Endothelial cell of hepatic sinusoid (primary cell): Measurements from ENCODE around the gene UBXN2A.
"Not testable (repeated sequence)": the region's sequence is repeated elsewhere in the genome, so short reads cannot be mapped to it uniquely, and the experiment has no call there.

ENCODE experiments used
- in situ Hi-C: cut with HindIII; loops from 2 replicates; pipeline ENCODE4 v1.10.0; 2017; ENCODE audit warnings: low sequenced_read_pairs

Gene UBXN2A

DNA sequence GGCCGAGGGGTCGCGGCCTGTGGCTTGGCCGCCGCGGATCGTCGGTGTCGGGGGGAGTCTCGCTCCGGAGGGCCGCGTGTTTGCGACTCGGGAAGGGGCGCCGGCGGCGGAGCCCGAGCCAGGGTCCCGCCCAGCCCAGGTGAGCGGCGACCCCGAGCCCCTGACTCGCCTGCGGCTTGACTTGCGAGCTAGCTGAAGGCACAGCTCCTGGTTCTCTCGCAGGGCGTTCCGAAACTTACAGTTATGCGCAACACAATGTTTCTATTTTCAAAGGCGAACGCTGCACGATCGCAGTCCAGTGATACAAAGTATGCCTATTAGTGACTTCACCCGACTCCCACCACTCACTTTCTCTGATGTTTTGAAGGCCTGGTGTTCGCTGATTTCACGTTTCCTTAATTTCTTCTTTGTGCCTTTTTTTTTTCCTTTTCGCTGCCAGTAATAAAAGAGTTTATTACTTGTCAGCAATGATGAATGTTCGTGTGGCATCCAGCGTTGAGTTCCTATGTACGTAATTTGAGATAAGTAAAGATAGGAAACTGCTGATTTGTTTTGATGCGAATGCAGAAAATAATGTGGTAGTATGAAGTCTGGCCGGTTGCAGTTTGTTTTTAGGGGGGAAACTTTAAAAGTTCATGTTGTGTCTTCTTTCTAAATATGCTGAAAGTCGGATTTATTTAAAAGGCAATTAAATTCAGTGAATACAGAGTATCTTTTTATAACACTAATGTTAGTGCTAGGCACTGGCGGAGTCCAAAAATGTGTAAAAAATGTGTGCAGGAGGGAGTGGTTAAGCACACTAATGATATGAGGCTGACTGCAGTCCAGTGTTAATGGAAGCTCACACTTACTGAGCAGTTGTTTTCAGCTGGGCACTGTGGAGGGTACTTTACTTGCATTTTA is 706 bp downstream of the UBXN2A start:
- in situ Hi-C loops: no loop called here

DNA sequence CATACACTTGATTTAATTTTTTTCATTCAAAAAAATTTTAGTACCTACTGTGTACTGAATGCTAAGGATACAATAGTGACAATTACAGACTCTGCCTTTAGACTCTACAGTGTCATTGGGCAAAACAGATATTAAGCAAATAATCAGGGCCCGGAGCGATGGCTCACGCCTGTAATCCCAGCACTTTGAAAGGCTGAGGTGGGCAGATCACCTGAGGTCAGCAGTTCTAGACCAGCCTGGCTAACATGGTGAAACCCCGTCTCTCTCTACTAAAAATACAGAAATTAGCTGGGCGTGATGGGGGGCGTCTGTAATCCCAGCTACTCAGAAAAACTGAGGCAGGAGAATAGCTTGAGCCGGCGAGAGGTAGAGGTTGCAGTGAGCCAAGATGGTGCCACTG is 1.4 kb downstream of the UBXN2A start:
- in situ Hi-C loops: no loop called here

DNA sequence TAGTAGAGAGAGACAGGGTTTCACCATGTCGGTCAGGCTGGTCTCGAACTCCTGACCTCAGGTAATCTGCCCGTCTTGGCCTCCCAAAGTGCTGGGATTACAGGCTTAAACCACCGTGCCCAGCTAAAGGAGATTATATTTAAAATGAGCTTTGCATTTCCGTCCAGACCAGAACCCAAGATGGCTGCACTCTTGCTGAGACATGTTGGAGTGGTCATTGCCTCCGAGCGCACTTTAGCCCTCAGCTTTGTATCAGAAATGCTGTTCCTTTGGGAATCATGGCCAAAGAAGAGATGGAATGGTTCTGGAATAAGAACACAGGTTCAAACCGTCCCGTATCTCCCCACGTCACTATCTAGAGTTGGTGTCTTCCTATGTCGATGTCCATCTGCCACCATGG is 3.4 kb downstream of the UBXN2A start:
- in situ Hi-C loops: no loop called here

DNA sequence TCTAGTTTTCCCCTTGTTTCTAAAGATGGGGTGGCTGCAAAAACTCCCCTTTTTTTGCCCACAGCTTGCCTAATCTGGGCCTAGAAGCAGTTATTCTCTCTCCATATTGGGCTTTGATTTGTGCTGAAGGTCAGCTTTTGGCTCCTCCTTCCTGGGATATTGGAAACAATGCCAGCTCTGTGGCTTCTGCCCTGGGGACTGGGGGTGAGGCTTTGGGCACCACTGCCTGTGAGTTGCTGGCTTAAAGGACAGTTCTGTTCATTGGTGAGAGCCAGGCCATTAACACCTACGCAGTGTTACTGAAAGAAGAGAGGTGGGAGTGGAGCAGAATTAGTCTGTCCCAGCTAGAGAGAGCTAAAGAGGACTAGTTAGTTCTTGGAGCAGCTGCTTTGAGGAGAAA is 4.3 kb downstream of the UBXN2A start:
- in situ Hi-C loops: no loop called here

DNA sequence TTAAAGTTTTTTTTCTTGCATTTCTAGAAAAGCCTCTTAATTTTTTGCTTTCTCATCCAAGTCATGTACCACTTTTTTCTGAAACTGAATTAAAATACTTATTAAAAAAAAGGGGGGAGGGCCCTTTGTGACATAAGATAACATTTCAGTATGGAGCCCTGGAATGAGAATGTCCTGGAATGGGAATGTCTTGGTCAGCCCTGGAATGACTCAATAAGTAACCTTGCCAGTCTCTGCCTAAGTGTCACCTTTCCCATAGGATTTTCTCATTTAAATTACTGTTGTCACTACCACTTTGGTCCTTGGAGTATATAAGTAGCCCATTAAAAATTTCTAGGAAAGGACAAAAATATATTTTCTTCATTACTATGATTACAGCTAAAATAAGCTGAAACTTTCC is 4.7 kb downstream of the UBXN2A start:
- in situ Hi-C loops: no loop called here

DNA sequence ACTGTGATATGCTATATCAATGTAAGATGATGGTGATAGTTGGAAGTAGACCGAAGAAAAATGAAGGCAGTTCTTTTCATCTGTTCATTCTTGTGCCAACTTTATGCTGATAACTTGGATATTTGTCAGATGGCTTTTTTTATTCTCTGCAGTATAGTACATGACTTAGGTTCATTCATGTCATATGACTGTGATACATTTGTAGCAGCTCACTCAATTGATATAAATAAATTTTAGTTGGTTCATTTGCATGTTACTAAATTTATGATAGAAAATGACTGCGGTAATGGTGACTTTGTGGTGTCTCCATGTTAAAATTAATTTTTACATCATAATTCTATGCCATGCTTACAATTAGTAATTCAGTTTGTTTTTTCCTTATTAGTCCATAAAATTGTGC is 7.1 kb downstream of the UBXN2A start:
- in situ Hi-C loops: no loop called here

DNA sequence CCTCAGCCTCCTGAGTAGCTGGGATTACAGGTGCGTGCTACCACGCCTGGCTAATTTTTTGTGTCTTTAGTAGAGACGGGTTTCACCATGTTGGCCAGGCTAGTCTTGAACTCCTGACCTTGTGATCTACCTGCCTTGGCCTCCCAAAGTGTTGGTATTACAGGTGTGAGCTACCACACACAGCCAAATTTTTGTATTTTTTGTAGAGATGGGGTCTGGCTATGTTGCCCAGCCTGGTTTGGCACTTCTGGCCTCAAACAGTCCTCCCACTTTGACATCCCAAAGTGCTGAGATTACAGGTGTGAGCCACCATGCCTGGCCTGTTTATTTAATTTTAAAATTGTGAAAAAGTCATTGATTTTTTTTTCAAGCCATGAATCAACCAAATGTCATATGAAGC is 12.3 kb downstream of the UBXN2A start:
- in situ Hi-C loops: not testable (repeated sequence)

DNA sequence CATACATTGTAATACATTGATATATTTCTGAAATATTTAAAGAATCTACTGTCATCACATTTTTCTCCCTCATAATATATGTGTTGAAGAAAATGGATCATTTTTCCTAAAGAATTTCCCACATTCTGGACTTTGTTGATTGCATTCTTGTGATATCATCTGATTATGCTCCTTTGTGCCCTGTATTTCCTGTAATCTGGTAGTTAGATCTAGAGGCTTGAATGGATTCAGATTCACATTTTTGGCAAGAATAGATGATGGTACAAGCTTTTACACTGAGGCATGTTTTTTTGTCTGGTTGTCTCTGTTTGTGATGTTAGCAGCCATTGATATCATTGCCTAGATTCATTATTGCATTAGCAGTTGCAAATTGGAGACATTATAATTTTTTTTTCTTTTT is 13.4 kb downstream of the UBXN2A start:
- in situ Hi-C loops: no loop called here

DNA sequence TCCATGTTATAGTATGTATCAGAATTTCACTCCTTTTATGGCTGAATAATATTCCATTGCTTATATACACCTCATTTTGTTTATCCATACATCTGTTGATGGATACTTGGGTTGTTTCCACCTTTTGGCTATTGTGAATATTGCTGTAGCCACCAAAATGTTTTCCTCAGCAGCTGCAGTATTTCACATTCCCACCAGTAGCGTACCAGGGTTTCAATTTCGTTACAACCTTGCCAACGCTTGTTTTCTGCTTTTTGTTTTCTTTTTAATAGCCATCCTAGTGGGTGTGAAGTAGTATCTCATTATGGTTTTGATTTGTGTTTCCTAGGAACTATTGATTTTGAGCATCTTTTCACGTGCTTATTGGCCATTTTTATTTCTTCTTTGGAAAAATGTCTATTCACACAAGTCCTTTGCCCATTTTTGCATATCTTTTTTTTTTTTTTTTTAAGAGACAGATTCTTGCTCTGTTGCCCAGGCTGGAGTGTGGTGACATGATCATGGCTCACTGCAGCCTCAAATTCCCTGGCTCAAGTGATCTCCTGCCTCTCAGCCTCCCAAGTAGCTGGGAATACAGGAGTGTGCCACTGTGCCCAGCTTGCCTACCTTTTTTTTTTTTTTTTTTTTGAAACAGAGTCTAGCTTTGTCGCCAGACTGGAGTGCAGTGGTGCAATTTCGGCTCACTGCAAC is 14.2 kb downstream of the UBXN2A start:
- in situ Hi-C loops: no loop called here

DNA sequence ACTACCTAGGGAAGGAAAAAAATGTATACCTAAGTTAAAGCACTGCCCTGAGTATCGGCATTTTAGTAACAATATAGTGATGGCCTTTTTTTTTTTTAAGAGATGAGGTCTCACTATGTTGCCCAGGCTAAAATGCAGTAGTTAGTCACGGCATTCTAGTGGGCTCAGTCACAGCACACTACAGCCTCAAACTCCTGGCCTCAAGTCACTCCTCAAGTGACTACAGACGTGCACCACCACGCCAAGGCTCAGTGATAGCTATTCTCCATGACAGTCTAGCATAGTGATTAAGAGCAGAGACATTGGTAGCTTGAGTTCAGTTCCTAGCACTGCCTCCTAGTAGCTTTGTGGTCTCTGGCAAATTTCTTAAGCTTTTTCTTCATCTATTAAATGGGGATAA is 27.6 kb downstream of the UBXN2A start:
- in situ Hi-C loops: no loop called here

DNA sequence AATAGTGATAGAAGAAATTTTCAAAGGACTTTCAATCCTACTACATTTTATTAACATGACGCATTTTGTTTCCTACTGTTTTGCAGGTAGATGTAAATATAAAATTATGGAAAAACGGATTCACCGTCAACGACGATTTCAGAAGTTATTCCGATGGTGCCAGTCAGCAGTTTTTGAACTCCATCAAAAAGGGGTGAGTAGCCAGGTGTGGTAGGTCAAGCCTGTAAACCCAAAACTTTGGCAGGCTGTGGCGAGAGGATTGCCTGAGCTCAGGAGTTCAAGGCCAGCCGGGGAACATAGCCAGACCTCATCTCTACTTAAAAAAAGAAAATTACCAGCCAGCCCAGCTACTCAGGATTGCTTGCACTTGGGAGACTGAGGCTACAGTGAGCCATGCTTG is 36.6 kb downstream of the UBXN2A start:
- in situ Hi-C loops: no loop called here

DNA sequence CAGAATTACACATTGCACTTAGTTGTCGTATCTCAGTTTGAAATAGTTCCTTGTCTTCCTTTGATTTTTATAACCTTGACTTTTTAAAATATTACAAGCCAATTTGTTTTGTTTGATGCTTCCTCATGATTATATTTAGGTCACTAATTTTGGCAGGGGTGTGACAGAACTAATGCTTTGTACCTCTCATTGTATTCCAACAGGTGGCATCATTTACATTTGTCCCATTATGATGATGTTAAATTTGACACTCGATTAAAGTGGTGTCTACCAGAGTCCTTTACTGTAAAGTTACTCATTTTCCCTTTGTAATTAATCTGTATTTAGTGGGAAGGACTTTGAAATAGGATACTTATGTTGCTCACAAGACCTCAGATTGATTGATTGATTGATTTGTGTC is 48.1 kb downstream of the UBXN2A start:
- in situ Hi-C loops: no loop called here

DNA sequence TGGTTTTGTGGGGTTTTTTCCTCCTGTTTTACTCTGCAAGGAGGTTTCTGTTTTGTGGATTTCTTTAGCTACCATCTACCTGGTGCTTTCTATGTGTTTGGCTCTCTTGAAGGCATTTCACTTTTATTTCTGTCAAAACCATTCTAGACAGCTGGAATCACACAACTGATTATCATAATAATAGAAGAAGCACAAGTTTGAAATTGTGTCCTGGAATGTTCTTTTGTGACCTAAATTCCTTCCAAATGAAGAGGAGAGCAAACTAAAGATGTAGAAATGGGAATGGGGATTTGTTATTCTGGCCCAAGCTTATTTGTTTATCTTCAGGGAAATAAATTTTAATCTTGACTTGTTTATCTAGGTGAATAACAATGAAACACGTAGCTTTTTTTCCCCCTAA is 52.7 kb downstream of the UBXN2A start:
- in situ Hi-C loops: no loop called here

DNA sequence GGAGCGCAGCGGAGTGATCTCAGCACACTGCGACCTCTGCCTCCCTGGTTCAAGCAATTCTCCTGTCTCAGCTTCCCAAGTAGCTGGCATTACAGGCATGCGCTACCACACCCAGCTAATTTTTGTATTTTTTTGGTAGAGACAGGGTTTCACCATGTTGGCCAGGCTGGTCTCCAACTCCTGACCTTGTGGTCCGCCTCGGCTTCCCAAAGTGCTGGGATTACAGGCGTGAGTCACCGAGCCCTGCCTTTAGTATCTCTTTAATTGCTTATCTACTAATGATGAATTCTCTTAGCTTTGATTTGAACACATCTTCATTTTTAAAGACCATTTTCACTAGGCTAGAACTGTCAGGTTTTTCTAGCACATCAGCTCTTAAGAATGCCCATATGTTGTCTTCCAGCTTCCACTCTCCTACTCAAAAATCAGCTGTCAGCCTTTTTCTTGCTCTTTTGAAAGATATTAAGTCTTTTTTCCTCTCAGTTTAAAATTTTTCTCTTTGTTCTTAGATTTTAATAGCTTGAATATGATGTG is 53.5 kb downstream of the UBXN2A start:
- in situ Hi-C loops: no loop called here

DNA sequence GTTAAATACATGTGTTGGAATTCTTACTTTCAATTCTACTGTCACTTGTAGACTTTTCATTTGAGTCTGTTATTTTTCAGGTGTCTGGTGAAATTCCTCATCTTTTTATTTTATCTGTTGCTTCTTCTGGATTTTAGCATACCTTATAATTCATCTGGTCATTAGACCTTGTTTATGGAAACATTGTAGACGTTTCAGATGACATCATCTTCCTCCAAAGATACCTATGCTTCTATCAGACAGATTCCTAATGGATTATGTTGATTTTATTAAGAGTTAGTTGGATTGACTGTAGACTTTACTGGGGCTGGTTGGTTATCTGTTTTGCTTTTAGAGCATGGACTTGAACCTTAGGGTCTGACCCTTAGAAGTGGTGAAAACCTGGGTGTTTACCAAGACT is 54.3 kb downstream of the UBXN2A start:
- in situ Hi-C loops: no loop called here

DNA sequence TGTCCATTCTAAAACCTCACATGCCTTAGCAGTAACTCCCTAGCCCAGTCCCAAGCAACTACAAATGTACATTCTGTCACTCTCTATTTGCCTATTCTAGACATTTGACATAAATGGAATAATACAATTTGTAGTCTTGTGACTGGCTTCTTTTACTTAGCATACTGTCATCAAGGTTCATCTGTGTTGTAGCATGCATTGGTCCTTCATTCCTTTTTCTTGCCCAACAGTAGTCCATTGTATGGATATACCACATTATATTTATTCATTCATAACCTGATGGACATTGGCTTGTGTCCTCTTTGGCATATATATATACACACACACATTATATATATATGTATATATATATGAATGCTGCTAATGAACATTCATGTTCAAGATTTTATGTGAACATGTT is 67.4 kb downstream of the UBXN2A start:
- in situ Hi-C loops: no loop called here

DNA sequence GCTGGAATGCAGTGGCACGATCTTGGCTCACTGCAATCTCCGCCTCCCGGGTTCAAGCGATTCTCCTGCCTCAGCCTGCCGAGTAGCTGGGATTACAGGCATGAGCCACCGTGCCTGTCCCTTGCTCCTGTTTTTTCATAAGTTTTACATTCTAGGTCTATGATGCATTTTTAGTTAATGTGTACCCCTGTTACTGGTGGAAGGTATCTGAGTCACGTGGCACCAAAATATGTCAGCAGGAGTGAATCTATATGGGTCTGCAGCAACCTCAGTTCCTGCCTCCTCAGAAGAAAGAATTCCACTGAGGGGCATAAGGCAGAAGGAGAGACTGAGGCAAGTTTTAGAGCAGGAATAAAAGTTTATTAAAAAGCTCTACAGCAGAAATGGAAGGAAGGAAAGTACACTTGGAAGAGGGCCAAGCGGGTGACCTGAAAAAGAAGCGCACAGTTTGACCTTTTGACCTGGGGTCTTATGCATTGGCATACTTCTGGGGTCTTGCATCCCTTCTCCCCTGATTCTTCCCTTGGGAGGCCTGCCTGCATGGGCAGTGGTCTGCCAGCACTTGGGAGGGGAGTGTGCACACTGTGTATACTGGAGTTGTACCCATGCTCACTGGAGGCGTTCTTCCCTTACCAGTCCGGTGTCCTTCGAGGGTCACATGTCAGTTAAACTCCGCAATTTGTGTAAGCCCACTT is 68.6 kb downstream of the UBXN2A start:
- in situ Hi-C loops: no loop called here

DNA sequence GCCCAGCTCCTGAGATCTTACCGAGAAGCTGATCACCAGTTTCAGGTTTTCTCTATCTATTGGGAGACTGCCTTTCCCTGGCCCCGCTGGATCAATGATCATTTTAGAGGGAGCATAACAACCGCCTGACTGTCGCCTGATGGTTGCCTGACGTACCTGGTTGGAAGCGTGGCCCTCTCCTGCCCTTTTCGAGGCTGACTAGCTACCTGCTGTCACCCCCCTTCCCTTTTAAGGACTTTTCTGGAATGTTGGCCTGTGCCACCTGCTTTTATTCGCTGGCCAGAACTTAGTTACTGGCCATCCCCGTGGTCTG is 69.1 kb downstream of the UBXN2A start:
- in situ Hi-C loops: no loop called here

DNA sequence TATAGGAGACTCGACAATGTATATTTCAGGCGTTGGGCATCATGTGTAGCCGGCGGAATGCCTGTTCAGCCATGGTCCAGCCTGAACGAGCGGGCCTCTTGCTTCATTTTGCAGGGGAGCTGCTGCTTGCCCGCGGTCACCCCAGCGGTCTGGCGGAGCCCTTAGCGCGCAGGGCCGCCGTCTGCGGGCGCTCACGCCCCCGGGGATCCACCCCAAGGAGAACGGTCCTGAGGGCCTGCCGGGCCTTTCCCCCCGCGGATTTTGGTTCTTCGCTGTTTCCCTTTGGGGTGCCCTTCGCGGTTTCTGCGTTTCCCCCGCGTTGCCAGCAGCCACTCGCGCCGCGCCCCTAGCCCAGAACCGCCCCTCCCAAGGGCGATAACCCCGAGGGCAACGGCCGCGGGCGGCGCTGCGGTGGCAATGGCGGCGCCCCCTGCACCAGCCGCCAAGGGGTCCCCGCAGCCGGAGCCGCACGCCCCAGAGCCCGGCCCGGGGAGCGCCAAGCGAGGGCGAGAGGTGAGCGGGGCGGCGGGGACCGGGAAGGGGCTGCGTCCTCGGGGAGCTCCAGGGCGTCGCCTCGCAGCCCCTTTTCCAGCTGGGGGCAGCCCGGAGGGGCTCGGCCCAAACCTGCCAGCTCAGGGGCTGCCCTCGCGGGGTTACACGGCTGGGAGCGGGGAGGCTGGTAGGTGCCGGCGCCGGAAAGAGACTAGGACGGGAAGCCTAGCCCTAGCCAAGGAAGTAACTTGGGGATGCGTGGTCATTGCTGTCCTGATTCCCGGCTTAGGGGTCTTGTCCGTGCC is 69.6 kb downstream of the UBXN2A start, which contains the start of gene MFSD2B:
TSS of gene MFSD2B (plus strand) at position 406 of the 797 bp plus-strand sequence. CDS start at position 418, 12 bp downstream.
- in situ Hi-C loops: no loop called here

DNA sequence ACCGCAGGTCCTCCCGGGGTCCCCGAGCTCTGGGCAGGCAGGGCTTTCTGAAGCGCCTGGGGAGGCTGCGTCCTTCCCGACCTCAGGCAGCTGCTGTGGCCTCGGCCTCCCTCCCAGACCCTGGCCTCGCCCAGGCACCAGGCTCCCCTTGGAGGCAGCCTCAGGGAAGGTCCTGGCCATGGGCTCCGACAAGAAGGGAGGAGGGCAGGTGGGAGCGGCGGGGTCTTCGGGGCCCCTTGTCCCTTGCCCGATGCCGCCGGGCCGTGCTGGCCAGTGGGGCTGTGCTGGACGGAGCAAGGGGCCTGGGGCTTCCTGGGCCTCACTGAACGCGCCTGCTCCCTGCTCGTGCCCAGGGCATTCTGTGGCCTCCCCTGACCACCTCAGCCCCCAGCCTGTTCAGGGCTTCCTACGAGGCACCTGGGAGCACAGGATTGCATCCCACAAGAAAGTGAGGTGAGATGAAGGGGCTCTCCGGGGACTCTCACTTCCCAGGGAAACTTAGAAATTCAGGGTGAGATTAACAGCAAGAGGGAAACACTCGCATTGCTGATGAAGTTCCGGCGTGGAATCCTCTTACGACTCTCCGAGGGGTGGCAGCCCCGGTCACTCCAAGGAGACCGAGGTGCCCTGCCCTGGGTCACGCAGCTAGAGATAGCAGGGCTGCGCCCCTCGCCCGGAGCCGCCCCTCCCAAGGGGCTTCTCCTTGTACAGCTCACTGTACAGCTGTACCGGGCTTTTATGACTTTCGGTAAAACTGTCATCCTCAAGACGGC is 70.4 kb downstream of the UBXN2A start:
- in situ Hi-C loops: no loop called here
